HG02642 (cell line): Measurements from ENCODE around the gene ABR.

Experiments
- ATAC-seq: cut with Tn5 transposase; IDR thresholded peaks from one replicate; pipeline ENCODE4 v1.9.1; 2021; ENCODE audit warnings: mild to moderate bottlenecking; ENCODE audit not compliant: unreplicated experiment, poor library complexity

The ABR gene

DNA sequence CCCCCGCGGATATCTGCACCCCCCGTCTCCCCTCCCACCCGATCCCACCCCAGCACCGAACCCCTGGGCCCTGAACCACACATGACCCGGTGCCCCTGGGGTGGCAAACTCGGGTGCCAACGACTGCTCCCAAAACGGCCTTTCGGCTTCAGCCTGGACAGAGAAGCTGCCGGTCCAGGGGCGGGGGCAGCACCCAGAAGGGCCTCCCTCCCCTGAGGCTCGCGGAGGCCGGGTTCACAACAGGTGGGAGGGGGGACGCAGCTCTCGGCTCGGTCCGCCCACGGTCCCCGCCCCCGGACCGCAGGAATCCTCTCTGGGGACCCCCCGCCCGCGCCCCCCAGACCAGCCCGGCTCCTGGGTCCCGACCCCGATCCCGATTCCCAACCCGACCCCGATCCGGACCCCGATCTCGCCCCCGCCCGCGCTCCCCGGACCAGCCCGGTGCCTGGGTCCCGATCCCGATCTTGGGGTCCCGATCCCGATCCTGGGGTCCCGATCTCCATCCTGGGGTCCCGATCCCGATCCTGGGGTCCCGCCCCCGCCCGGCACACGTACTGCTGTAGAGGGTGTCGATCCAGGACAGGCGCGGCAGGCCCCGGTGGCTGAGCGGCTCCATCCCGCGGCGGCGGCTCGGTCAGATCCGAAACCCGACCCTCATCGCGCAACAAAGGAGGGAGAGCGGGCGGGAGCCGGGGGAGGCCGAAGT is 516 bp downstream of the ABR start:
- ATAC-seq, result no peak

DNA sequence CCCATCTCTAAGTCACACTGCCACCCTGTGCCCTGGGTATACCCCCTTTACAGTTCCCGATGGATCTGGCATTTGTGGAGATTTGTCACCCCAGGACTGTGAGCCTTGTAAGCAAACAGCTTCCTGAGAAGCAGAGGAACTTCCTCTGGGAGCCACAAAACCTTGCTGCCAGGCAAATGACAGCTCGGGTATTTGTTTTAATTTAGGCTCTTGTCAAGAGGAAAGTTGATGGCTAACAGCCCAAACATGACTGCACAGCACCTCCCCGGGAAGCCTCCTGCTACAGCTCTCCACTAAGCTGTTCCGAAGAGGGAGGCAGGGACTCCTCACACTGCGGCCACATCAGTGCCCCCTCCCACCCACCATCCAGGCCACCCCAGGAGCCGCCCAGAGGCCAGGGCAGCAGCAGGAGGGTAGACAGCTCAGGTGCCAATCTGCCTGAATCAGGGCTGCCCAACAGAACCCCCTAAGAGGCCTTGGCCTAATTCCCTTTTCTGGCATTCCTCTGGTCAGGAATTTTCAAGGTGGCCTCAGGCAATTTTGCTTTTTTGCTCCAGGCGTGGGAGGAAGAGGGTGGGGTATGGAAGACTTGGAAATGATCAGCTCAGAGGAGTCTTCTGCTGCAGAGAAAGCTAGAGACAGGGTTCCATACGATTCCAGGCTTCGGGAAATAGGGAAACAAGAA is 2.6 kb downstream of the ABR start:
- no peak for ATAC-seq

DNA sequence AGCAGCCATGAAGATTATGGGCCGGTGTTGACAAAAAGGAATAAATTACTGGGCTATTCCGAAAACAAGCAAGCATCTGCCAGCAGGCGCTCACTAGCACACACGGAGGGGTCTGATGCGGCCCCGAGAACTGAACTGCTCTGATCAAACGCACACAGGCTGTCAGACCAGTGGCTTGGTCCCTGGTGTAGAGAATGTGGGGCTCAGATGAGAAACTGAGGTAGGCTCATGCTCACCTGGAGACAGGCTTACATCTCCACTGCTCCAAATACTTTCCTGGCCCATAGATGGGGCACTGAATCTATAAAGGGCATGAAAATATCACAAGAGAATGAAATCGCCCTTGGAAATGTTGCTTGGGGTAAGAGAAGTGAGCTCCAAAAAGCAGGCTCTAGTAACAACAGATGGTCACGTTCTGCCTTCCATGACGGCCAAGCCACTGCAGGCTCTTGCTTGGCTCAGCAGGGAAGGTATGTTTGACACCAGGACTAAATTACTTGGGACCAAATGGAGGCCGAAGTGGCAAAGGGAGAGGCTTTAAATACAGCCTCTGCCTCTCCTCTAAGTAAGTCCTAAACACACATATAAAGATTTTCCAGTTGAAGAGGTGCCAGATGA is 5.4 kb downstream of the ABR start:
- no peak for ATAC-seq

DNA sequence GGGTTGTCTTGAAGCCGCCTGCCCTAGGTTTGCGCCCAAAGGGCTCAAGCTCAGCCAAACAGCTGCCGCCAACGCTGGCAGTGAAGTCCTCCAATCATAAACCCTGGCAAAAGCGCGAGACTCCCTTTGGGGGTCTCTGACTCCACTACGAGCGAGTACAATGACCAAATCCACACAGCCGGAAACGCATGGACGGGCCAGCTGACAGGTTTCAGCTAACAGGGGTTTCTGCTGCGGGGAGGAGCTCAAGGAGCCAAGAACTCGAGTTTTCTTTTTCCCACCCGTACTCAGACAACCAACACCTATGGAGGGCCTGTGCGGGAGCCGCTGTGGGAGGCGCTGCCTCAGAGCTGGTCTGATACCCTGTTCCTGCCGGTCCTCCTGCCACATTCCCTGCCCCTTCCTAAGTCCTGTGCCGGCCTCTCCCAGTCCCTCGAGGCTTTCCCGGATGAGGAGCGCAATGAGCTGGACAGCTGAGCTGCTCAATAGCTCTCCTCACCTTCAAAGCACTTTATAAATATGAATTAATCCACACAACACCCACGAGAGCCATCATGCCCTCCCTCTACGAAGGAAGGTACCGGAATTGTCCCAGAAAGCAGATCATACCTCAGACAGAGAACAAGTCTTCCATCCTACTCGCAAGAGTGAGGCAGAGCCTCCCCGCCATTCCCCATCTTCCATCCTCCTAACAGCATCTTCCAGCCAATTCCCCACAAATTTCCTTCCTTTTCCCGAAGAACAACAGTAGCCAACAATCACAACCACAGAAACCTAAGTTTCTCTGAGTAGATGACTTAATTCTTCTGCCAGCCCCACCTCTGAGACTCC is 6.1 kb downstream of the ABR start:
- no peak for ATAC-seq

DNA sequence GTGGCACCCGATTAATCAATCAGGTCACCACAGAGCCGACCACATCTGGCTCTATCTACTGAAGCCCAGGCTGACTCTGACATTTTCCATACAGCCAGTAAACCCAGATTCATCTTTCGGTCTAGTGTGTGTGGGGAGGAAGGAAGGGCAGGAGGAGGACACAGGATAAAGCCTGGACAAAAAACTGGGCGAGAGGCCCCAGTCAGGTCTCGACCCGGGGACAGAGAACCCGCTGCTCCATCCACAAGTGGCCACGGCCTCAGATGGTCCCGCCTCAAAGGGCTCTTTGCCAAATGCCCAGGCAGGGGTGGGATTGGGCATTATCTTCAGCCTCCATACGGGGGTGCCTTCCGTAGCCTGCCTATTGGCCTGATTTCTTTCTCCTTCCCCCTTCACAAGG is 7.8 kb downstream of the ABR start:
- ATAC-seq, result no peak

DNA sequence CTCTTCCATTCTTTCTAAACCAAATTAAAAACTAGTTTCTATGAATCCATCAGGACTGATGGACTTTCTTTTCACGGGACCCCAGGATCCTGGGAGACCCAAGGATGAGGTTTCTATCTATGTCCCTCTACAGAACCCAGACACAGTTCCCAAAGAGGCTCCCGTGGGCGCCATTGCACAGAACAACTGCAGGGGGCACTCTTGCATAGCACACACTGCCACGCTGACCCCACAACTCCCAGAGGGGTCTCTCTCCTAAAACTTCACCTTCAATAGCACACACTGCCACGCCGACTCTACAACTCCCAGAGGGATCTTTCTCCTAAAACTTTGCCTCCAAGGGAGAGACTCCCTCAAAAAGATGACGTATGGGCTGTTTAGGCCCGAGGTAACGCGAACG is 9.0 kb downstream of the ABR start:
- ATAC-seq, result no peak

DNA sequence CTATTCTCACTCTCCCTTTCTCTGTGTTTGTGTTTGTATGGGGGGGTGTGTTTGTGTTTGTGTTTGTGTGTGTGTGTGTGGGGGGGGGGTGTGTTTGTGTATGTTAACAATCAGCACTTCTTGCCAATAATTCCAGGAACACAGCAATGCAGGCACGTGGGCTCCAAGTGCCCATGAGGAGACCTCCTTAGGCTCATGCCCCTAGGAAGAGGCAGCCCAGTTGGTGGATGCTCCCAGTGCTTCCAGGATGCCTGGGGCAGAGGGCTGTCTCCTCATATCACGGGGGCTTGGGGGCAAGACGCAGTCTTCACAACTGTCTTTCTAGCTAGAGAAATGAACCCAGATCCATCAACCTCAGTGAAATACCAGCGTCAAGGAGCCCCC is 9.9 kb downstream of the ABR start:
- ATAC-seq, result no peak

DNA sequence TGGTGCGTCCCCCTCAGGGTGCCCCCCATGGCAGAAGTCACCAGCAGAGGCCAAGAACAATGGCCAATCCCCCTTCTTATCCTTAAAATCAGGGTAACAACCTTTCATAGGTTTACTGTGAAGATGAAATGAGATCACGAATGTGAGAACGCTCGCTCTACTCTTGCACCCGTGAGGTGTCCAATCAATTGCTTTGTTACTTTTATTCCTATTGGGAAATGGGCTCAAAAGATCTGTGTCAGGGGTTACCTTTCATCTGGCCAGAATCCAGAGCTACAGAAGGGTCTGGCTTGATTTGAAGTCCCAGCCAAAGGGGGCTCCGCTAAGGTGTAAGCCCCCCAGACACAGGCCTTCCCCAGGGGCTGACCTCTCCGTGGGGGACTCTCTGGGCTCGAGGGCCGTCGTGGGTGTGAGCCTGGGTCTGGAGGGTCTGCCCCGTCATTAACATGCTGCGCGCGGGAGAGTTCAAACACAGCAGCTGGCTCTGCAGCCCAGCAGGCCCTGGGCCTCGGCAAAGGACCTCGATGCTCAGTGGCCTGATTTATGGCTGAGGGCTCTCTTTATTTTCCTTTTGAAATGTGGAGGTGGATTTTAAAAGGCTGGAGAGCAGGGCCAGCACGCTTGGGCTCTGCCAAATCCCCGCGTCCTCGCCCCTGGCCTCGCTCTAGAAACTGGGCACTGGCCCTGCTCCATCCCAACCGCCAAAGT is 10.4 kb downstream of the ABR start:
- no peak for ATAC-seq

DNA sequence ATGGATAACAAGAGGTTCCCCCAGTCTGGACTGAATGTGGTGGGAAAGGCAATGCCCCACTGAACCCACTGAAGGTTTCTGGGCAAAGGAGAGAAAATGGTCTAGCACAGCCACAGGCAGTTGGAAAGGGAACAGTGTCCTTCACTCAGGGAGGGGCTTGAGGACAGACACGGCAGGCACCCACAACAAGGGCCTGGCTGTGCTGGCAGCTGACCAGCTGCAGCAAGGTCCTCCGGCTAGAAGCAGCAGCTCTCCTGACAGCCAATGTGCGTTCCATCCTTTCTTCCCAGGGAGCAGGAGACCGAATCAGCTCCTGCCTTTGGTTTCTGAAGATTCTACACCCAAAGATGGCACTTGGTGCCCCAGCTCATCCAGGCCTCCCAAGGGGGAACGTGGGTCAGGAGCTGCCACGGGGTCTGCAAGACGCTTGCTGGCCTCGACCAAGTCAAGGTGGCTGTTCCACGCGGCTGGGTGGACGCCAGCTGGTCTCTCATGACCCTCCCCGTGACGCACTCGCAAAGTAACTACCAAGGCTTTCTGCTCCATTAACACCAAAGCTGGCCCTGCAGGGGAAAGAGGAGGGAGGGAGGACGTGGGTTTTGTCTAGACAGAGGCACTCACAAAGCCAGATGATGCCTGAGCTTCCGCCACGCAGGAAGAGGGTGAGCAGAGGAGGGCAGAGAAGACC is 11.1 kb downstream of the ABR start:
- no peak for ATAC-seq

DNA sequence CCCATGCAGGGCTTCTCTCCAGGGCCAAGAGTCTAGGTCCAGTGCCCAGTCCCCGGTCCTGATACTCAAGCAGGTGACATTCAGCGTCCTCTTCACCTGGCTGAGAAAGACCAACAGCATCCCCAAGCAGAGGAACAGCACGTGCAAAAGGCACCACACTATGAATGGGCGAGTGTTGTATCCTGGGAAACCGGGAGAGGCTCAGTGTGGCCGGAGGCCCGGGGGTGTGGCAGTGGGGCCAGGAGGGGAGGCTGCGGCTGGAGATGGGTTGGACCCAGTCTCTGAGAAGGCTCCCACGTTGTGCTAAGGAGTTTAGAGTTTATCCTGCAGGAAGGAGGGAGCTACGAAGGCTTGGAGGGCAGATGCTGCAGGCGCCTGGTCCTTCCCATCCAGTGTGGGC is 13.5 kb downstream of the ABR start:
- no peak for ATAC-seq

DNA sequence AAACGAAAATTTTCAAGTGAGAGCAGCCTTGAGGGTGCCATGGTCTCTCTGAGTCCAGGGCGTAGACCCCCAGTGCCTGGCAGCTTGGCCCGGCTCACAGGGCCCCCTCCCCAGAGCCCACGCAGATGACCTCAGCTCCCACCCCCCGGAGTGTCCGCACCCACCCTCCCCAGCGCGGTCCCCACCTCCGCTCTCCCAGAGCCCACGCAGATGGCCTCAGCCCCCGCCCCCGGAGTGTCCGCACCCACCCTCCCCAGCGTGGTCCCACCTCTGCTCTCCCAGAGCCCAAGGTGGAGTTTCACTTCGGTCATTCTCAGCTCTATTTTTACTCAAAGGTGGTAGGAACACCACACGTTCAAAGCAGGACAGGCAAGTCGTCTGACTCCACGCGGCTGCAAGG is 13.9 kb downstream of the ABR start:
- ATAC-seq, result no peak

DNA sequence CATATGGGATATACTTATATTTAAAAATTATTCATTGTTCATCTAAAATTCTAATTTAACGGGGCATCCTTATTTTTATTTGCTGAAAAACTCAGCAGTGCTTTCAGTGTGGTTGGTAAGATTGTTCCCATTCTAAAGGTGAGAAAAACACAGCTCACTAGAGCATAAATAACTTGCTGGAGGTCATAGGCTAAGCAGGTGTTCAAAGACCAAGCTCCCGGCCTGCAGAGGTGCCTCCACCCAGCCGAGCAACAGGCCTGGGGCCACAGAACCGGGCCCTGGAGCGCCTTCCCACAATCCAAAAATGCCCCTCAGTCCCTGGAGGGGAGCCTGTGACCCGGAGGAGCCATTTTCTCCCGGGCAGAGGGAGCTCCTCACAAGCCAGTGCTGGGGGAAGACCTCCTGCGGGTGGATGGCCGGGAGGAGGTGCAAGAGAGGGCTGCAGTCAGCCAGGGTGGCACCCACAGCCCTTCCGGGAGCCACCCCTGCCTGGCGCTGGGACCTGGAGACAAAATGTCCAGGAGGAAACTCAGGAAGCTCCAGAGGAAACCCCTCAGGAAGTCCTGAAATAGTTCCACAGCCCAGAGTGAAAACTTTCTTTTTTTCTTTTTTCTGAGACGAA is 14.7 kb downstream of the ABR start:
- ATAC-seq, result no peak

DNA sequence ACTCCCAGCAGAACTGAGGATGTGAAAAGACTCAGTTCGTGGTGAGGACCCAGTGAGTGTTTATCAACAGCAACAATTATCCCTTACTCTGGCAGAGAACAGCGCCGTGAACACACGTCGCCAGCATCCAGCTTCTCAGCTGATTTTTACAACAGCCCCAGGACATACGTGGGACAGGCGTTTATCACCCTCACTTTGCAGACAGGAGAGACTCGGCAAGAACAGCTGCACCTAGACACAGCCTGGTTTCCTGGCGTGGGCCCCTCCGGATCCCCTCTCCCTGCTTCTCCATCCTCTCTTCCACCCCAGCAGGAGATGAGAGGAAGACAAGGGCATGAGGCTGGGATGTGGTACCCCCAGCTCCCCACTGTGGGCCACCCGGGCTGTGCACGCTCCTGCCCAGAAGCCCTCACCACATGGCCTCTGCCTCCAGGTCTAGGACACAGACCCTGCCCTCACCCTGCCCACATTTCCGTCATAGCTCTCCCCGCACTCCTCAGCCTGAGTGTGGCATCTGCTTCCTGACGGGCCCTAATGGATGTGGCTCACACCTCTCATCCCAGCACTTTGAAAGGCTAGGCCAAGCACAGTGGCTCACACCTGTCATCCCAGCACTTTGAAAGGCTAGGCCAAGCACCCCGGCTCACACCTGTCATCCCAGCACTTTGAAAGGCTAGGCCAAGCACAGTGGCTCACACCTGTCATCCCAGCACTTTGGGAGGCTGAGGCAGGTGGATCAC is 17.5 kb downstream of the ABR start:
- ATAC-seq, result no peak

DNA sequence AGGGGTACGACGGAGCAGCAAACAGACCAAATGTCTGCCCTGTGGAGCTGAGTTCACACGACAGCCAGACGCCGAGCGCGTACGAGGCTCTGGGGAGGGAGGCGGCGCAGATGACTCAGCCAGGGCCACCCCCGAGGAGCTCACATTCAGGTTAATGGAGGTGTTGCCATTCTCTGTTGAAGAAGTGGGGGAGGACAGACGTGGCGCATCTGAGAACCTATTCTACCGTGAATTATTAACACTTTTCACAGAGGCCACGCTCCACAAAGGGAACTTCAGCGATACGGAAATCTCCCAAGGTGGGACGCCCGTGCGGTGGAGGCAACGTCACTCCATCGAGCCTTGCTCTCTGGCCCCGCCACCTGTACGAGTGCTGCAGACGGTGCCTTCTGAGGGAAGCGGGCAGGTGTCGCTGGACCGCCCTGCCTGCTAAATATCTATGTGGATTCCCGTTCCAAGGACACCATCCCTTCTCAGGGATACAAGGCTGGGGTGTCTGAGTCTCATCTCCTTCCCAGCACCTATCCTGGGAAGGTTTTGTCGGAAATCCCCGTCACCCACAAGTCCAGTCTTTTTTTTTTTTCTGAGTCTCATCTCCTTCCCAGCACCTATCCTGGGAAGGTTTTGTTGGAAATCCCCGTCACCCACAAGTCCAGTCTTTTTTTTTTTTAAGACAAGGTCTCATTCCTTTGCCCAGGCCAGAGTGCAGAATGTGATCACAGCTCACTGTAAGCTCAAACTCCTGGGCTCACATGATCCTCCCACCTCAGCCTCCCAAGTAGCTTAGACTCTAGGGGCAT is 19.0 kb downstream of the ABR start:
- ATAC-seq, result no peak

DNA sequence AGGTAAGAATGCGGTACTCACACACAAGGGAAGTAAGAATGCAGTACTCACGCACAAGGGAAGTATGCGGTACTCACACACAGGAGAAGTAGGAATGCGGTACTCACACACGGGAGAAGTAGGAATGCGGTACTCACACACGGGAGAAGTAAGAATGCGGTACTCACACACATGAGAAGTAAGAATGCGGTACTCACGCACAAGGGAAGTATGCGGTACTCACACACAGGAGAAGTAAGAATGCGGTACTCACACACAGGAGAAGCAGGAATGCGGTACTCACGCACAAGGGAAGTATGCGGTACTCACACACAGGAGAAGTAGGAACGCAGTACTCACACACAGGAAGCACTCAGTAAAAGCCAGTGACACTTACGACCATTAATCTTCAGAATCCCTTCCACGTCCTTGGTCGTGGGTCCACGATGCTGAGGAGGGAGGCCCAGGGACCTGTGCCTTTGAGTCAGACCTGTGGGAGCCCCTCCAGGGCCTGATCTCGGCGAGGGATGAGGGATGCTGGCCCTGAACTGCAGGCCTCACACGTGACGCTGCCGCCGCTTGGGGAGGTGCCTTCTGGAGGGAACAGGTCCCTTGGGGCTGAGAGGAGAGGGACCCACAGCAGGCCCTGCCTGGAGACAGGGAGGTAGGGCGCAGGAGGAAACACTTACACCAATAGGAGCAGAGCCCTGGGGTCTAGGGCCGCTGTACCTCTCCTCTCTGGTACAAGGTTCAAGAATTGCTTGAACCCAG is 20.2 kb downstream of the ABR start:
- no peak for ATAC-seq

DNA sequence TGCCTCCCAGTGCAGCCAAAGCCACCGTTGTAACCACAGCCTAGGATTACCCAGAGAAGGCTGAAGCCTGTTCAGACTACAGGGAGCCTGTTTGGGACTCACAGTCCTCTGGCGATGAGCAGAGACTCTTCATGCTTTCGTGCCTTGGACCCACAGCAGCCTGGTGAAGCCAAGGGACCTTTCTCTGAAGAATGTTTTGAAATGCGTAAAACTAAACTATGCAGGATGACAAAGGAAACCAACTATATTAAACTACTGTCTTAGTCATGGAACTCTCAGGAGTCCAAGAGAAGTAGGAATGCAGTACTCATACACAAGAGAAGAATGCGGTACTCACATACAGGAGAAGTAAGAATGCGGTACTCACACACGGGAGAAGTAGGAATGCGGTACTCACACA is 20.9 kb downstream of the ABR start:
- ATAC-seq, result no peak

DNA sequence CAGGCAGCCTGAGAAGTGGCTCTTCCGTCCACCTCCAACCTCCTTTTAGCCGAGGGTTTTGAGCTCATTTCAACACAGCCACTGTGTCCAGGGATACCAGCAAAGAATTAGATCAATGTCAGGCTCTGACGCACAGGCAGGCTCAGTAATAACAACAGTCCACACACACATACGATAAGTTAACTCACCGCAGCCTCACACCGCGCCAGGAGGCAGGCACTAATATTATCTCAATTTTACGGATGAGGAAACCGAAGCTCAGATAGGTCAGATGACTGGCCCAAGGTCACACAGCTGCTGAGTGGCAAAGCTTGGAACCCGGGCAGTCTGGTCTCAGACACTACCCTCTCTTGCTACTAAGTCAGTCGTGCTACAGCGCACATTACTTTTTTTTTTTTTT is 22.9 kb downstream of the ABR start:
- no peak for ATAC-seq
